ENCODE measurements around the gene PLEKHA1.

DNA sequence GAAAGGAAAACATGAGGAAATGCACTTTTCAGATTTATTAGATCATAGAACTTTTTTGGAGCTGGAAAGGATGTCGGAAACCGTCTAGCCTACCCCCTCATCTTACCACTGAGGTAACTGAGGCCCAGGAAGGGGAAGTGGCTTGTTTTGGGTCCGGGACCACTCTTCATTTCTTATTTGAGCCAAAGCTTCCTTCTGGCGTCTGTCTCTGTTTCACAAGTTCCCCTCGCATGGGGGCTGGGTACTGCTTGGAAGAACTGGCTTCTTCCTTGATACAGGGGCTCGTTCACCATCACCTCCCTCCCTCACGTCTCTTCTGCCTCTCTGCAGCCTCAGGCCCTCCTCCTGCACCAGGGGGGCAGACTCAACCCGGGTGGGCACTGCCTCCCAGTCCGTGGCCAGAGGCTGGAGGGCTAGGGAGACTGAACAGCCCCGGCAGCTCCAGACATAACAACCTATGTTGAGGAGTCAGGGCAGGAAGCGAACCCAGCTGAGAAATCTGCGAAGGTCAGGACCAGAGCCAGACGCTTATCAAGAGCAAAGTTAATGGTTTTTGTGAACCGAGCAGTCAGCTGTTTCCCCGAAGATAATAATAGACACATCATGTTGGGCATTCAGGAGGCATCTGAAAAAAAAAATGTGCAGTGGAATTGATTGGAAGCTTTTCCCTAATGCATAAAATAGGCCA, 99.8 kb downstream of the PLEKHA1 start:
- TF ChIP-seq CTCF (IDR thresholded peaks at IDR 0.05; ENCODE audit: poor library complexity) (no peak), EZH2 (IDR thresholded peaks at IDR 0.05; ENCODE audit: borderline replicate concordance) (no peak)
